Neural crest cell (in vitro differentiated cells): ENCODE results near the gene DGCR8. TPM values are rescaled to one million over a fixed set of nuclear protein-coding genes. Genes with fewer than 3 reads are reported as not detected.

Experiments
- DNase-seq: peaks from one replicate; pipeline ENCODE4 v3.0.0; 2021; ENCODE audit warnings: low read depth, mixed read lengths, low spot score
- H3K27ac Mint-ChIP-seq: one replicate; pipeline ENCODE4 v1.8.0; 2021; ENCODE audit warnings: mild to moderate bottlenecking, mixed read lengths; ENCODE audit not compliant: unreplicated experiment
- H3K27me3 Mint-ChIP-seq: 2 replicates; pipeline ENCODE4 v1.8.0; 2021; ENCODE audit warnings: low read depth, mild to moderate bottlenecking, mixed read lengths
- H3K36me3 Mint-ChIP-seq: 2 replicates; pipeline ENCODE4 v1.8.0; 2021; ENCODE audit warnings: low read depth, mild to moderate bottlenecking, mixed read lengths
- H3K4me1 Mint-ChIP-seq: 2 replicates; pipeline ENCODE4 v1.8.0; 2021; ENCODE audit warnings: mixed read lengths
- H3K4me3 Mint-ChIP-seq: one replicate; pipeline ENCODE4 v1.8.0; 2021; ENCODE audit warnings: mild to moderate bottlenecking, mixed read lengths
- H3K9me3 Mint-ChIP-seq: 2 replicates; pipeline ENCODE4 v1.8.0; 2021; ENCODE audit warnings: mixed read lengths
- CTCF ChIP-seq: fragments of 200-600 bp; sonication (generic); conservative IDR thresholded peaks from 2 replicates; pipeline ENCODE4 v1.5.0; 2021; ENCODE audit warnings: antibody characterized with exemption, mild to moderate bottlenecking
- total RNA-seq: library from RNA; stranded (reverse); gene quantifications from 2 replicates; pipeline ENCODE4 v1.2.1, GENCODE V29; 2021

DGCR8 gene
- total RNA-seq, 1 donor from 2014 or later, result 86.5 TPM

GRCh38 chr22:20035375-20036083, 44.5 kb upstream of the DGCR8 start:
- no peak for DNase-seq
- Mint-ChIP-seq H3K27ac (peak overlapping the region; percentile 35), H3K4me1 (peaks cover 14% of the 10 kb centered on the region), H3K9me3 (no peaks in the 10 kb centered on the region), H3K27me3 (no peaks in the 10 kb centered on the region), H3K36me3 (peaks cover 3% of the 10 kb centered on the region), H3K4me3 (no peak overlapping the region)
- no peak for TF ChIP-seq CTCF

- H3K36me3 Mint-ChIP-seq, result peaks cover 3% of the 10 kb centered on the region
- H3K4me1 Mint-ChIP-seq, result peaks cover 14% of the 10 kb centered on the region
- H3K9me3 Mint-ChIP-seq, result no peaks in the 10 kb centered on the region
- no peaks in the 10 kb centered on the region for H3K27me3 Mint-ChIP-seq
- H3K4me3 Mint-ChIP-seq, result no peak overlapping the region
- no peak for DNase-seq
- H3K27ac Mint-ChIP-seq, result no peak overlapping the region
- no peak for TF ChIP-seq CTCF
Observed at GRCh38 chr22:20036084-20036482, 44.0 kb upstream of the DGCR8 start.

- no peak for TF ChIP-seq CTCF
- no peaks in the 10 kb centered on the region for H3K27me3 Mint-ChIP-seq
- DNase-seq, result no peak
- no peaks in the 10 kb centered on the region for H3K9me3 Mint-ChIP-seq
- H3K4me3 Mint-ChIP-seq, result no peak overlapping the region
- no peak overlapping the region for H3K27ac Mint-ChIP-seq
- H3K4me1 Mint-ChIP-seq, result peaks cover 14% of the 10 kb centered on the region
- H3K36me3 Mint-ChIP-seq, result peaks cover 3% of the 10 kb centered on the region
Observed at GRCh38 chr22:20036535-20037392, 43.3 kb upstream of the DGCR8 start.

- Mint-ChIP-seq H3K9me3 (no peaks in the 10 kb centered on the region), H3K27ac (no peak overlapping the region), H3K4me1 (peaks cover 14% of the 10 kb centered on the region), H3K36me3 (peaks cover 3% of the 10 kb centered on the region), H3K27me3 (no peaks in the 10 kb centered on the region), H3K4me3 (no peak overlapping the region)
- DNase-seq, result no peak
- TF ChIP-seq CTCF, result no peak
Observed at GRCh38 chr22:20037419-20037818, 42.6 kb upstream of the DGCR8 start.

- TF ChIP-seq CTCF, result no peak
- H3K4me3 Mint-ChIP-seq, result no peak overlapping the region
- H3K27ac Mint-ChIP-seq, result no peak overlapping the region
- peaks cover 14% of the 10 kb centered on the region for H3K4me1 Mint-ChIP-seq
- H3K9me3 Mint-ChIP-seq, result no peaks in the 10 kb centered on the region
- peaks cover 3% of the 10 kb centered on the region for H3K36me3 Mint-ChIP-seq
- no peaks in the 10 kb centered on the region for H3K27me3 Mint-ChIP-seq
- DNase-seq, result no peak
Observed at GRCh38 chr22:20038574-20038973, 41.5 kb upstream of the DGCR8 start.
